Stomach (tissue), 4 donors: ENCODE data around the gene NOP56.
A peak's percentile ranks its signal among the peaks of the same experiment; 100 is the strongest.

Experiments
- POLR2A ChIP-seq, 4 donors: fragments of 450-650 bp; IDR thresholded peaks; one replicate each; pipeline ENCODE4 v1.6.1; 2016; ENCODE audit warnings: antibody characterized with exemption in 4 of 4, control low read depth in 2 of 4, mild to moderate bottlenecking in 1 of 4, moderate library complexity in 1 of 4
- TF ChIP-seq, protein P1 (sequence below), 7 experiments: fragments of 450-650 bp in 4 of 7; fragments of 200-600 bp in 3 of 7; sonication (generic) in 3 of 7; IDR thresholded peaks; one replicate each; pipeline ENCODE4 v1.5.1; 2016 to 2019; ENCODE audit warnings: antibody characterized with exemption in 7 of 7, control low read depth in 2 of 7, mild to moderate bottlenecking in 1 of 7

GRCh38 chr20:2688041-2688591, 35.7 kb downstream of the NOP56 start:
- TF ChIP-seq, protein P1, sequence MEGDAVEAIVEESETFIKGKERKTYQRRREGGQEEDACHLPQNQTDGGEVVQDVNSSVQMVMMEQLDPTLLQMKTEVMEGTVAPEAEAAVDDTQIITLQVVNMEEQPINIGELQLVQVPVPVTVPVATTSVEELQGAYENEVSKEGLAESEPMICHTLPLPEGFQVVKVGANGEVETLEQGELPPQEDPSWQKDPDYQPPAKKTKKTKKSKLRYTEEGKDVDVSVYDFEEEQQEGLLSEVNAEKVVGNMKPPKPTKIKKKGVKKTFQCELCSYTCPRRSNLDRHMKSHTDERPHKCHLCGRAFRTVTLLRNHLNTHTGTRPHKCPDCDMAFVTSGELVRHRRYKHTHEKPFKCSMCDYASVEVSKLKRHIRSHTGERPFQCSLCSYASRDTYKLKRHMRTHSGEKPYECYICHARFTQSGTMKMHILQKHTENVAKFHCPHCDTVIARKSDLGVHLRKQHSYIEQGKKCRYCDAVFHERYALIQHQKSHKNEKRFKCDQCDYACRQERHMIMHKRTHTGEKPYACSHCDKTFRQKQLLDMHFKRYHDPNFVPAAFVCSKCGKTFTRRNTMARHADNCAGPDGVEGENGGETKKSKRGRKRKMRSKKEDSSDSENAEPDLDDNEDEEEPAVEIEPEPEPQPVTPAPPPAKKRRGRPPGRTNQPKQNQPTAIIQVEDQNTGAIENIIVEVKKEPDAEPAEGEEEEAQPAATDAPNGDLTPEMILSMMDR (IDR thresholded peaks at IDR 0.05) = peak in 5 of 7 experiments; percentile 16 to 53 (median 32)
- no peak for TF ChIP-seq POLR2A (IDR thresholded peaks at IDR 0.05)
